HL-60/S4 treated with retinoic acid at 250 ng/mL for 4 days and 3 days (cell line): ENCODE results near the gene DTX3.
"Not testable (repeated sequence)": the region's sequence is repeated elsewhere in the genome, so short reads cannot be mapped to it uniquely, and the experiment has no call there.

Source experiments
- in situ Hi-C: fragments of 300-500 bp; cut with MboI; formaldehyde crosslinking; loops from 2 replicates; pipeline ENCODE4 v1.7.0; 2022; ENCODE audit warnings: low sequenced_read_pairs

The DTX3 gene

DNA sequence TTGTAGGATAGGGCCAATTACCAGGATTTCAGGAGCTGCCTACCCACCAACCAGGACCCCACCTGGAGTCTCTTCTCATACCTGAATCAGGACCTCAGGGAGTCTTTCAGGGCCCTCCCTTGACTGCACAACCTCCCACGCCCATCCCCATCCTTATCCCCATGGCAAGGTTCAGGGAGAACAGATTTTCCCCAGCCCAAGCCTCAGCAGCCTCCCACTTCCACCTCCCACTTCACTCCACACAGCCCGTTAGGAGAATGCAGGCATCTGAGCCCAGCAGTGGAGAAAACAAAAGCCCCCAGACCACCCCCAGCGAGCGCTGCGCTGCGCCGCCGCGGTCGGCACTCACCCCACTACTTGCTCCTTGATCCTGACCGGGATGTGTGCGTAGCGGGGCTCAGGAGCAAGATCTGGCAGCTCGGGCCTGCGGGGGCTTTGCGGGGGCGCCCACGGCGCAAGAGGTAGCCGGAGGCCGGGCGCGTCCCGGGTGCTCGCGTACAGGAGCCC, 27.0 kb downstream of the DTX3 start:
- in situ Hi-C loops: no loop called here

- in situ Hi-C loops: no loop called here
These were observed 27.7 kb downstream of the DTX3 start for GRCh38 chr12:57632073-57632957.

DNA sequence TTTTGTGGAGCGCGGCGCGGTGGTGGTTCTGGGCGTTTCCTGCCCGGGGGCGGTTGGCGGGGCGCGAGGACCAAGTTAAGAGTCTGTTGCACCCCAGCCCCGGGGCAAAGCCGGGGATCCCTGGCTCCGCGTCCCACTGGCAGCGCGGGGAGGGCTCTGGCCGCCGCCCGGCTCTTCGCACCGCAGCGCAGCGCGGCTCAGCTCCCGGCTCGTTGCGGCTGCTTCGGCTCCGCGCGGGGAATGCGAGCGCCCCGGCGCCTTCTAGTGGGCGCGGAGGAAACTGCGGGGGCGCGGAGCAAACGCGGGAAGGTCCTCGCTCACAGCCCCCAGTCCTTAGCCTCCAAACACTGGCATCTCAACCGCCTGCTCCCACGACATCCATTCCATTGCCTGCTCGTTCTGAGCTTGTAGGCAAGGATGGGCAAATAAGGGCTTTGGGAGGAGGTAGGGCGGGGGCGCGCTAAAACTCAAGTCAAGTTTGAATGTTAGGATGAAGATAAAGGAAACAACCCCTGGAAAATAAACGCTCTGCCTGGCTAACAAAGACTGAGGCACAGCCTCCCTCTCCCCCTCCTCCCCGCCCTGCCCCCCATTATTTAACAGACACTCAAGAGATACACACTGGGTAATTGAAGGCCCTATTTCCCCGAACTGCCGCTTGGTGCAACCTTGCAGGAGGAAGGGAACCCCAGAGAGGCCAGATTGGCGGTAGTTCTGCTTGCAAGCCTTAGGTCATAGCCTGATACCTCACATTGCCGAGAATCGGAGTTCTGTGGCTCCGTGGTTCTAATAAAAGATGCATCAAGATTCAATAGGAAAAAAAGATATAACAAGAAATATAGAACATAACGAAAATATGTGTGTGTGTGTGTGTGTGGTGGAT, 28.6 kb downstream of the DTX3 start, which contains the start of gene B4GALNT1:
Gene B4GALNT1 (minus strand): TSS at position 244 of the 883 bp plus-strand sequence. CDS start 1,069 bp downstream, outside the sequence.
- in situ Hi-C loops: no loop called here

- in situ Hi-C loops: not testable (repeated sequence)
These were observed 32.1 kb downstream of the DTX3 start for GRCh38 chr12:57636731-57637130.

- in situ Hi-C loops: no loop called here
These were observed 32.7 kb downstream of the DTX3 start for GRCh38 chr12:57637364-57637763.

DNA sequence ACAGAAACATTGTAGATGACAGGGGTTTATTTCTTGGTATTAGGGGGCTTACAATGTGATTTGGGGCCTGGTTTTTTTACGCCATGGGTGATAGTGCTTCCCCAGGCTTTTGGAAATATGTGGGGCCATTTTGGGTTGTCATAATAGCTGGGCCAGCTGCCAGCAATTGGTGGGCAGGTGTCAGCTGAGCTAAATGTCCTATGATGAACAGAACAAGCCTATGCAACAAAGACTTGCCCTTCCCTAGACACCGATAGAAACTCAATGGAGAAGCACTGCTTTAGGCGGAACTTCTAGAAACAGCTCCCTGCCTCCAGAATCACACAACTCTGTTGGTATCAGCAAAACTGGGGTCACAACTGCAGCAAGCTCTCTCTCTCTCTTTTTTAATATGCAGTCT, 33.5 kb downstream of the DTX3 start:
- in situ Hi-C loops: no loop called here

- in situ Hi-C loops: no loop called here
These were observed 35.8 kb downstream of the DTX3 start for GRCh38 chr12:57640175-57641042.

- in situ Hi-C loops: no loop called here
These were observed 37.2 kb downstream of the DTX3 start for GRCh38 chr12:57641699-57642442.

GRCh38 chr12:57645990-57646658, 41.5 kb downstream of the DTX3 start:
- in situ Hi-C loops: not testable (repeated sequence)

DNA sequence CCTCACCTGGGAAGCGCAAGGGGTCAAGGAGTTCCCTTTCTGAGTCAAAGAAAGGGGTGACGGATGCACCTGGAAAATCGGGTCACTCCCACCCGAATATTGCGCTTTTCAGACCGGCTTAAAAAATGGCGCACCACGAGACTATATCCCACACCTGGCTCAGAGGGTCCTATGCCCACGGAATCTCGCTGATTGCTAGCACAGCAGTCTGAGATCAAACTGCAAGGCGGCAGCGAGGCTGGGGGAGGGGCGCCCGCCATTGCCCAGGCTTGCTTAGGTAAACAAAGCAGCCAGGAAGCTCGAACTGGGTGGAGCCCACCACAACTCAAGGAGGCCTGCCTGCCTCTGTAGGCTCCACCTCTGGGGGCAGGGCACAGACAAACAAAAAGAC, 42.0 kb downstream of the DTX3 start:
- in situ Hi-C loops: not testable (repeated sequence)

GRCh38 chr12:57654042-57654441, 49.4 kb downstream of the DTX3 start:
- in situ Hi-C loops: no loop called here

DNA sequence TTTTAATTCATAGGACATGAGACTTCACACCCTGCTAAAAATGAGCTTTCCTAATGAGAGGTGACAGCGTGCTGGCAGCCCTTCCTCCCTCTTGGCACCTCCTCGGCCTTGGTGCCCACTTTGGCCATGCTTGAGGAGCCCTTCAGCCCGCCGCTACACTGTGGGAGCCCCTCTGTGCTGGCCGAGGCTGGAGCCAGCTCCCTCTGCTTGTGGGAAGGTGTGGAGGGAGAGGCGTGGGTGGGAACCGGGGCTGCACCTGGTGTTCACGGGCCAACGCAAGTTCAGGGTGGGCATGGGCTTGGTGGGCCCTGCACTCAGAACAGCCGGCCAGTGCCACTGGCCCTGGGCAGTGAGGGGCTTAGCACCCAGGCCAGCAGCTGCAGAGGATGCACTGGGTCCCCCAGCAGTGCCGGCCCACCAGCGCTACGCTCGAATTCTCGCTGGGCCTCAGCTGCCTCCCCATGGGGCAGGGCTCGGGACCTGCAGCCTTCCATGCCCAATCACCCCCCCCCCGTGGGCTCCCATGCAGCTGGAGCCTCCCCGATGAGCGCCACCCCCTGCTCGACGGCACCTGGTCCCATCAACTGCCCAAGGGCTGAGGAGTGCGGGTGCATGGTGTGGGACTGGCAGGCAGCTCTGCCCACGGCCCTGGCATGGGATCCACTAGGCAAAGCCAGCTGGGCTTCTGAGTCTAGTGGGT, 51.1 kb downstream of the DTX3 start:
- in situ Hi-C loops: no loop called here

- in situ Hi-C loops: not testable (repeated sequence)
These were observed 51.8 kb downstream of the DTX3 start for GRCh38 chr12:57656408-57656807.

DNA sequence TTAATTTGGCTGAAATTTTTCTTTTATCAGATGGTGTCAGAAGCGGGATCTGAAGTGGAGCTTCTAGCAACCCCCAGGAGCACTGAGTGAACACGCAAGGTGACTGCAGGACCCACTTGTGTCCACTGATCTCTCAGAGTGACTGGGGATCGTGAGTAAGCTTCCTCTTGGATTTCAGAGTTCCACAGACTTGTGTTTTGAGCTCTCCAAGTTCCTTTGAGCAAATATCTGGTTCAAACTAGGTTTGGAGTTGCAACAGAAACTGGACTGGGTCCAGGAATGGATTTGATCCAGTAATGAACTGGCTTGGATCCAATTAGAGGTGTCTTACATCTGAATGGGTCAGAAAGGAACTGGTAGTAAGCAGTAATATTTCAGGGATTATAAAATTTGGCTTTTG, 53.1 kb downstream of the DTX3 start:
- in situ Hi-C loops: no loop called here

- in situ Hi-C loops: no loop called here
These were observed 54.3 kb downstream of the DTX3 start for GRCh38 chr12:57658890-57659289.
